ENCODE data around the gene XPO6. TPM values are rescaled to one million over a fixed set of nuclear protein-coding genes. Genes with fewer than 3 reads are reported as not detected.

XPO6 gene
- total RNA-seq, 4 donors from 2014 or later: 105 to 166 (median 141) TPM

DNA sequence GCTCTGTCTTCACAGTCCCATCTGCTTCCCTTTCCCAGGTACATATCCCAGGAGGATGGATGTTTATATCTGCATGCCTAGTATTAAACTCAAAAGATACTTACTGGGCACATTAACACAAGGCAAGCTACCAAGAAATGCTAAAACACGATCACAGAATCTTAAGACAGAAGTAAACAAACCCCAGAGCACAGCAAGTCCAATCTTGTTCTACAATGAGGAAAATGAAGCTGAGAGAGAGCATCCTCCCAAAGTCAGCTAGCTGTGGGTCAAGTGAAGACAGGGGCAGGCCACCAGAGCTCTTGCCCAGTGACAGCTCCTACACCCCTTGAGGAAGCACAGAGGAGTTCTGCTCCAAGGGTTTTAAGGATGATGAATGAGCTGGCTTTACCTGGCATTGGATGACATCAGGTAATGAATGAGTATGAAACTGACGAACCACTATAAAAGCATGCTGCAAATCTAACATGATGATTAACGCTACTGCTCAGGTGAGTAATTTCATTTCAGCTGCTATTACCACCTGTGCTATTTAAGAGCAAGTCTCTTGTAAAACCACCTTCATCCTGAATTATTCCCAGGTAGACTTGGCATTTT is 20.3 kb downstream of the XPO6 start:
- Histone ChIP-seq H3K27ac (no peak overlapping the region), H3K9me3 (no peaks in the 10 kb centered on the region), H3K27me3 (no peaks in the 10 kb centered on the region), H3K4me3 (no peak overlapping the region), H3K36me3 (peaks cover 0 to 6% (median 0%) of the 10 kb centered on the region in 3 donors), H3K4me1 (peaks cover 0 to 48% (median 17%) of the 10 kb centered on the region in 4 donors)
- DNase-seq (ENCODE audit: low spot score in 2 of 2): no peak
- WGBS, 2 donors: 90 to 91% methylated on average over 3 of the region's 3 CpGs
- TF ChIP-seq POLR2A (IDR thresholded peaks at IDR 0.05) (no peak), EP300 (IDR thresholded peaks at IDR 0.05) (no peak)
- TF ChIP-seq, protein P1, sequence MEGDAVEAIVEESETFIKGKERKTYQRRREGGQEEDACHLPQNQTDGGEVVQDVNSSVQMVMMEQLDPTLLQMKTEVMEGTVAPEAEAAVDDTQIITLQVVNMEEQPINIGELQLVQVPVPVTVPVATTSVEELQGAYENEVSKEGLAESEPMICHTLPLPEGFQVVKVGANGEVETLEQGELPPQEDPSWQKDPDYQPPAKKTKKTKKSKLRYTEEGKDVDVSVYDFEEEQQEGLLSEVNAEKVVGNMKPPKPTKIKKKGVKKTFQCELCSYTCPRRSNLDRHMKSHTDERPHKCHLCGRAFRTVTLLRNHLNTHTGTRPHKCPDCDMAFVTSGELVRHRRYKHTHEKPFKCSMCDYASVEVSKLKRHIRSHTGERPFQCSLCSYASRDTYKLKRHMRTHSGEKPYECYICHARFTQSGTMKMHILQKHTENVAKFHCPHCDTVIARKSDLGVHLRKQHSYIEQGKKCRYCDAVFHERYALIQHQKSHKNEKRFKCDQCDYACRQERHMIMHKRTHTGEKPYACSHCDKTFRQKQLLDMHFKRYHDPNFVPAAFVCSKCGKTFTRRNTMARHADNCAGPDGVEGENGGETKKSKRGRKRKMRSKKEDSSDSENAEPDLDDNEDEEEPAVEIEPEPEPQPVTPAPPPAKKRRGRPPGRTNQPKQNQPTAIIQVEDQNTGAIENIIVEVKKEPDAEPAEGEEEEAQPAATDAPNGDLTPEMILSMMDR (IDR thresholded peaks at IDR 0.05): no peak

DNA sequence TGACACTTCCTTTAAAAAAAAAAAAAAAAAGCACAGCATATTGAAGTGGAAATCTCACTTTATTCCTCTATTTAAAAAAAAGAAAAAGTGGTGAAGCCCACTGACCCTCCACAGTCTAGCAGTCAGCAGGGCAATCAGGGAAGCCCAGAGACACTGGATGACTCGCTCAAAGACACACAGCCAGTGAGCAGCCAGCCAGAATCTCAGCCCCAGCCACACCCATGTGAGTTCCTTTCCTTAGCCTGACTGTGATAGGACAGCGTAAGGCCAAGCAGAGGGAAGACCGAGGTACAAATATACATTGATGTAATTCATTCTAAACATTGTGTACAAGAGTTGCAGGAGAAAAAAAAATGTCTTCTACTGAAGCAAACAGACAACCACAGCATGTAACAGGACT is 22.5 kb downstream of the XPO6 start:
- no peak overlapping the region for H3K27ac ChIP-seq
- no peaks in the 10 kb centered on the region for H3K27me3 ChIP-seq
- no peak overlapping the region for H3K4me3 ChIP-seq
- H3K4me1 ChIP-seq: peaks cover 0 to 43% (median 14%) of the 10 kb centered on the region in 4 donors
- DNase-seq (ENCODE audit: low spot score in 2 of 2): no peak
- no peaks in the 10 kb centered on the region for H3K36me3 ChIP-seq
- WGBS, 2 donors: 59 to 70% methylated on average over 3 of the region's 3 CpGs
- no peaks in the 10 kb centered on the region for H3K9me3 ChIP-seq
- no peak for TF ChIP-seq POLR2A (IDR thresholded peaks at IDR 0.05)
- TF ChIP-seq EP300 (IDR thresholded peaks at IDR 0.05): no peak
- TF ChIP-seq, protein P1 (IDR thresholded peaks at IDR 0.05): no peak

DNA sequence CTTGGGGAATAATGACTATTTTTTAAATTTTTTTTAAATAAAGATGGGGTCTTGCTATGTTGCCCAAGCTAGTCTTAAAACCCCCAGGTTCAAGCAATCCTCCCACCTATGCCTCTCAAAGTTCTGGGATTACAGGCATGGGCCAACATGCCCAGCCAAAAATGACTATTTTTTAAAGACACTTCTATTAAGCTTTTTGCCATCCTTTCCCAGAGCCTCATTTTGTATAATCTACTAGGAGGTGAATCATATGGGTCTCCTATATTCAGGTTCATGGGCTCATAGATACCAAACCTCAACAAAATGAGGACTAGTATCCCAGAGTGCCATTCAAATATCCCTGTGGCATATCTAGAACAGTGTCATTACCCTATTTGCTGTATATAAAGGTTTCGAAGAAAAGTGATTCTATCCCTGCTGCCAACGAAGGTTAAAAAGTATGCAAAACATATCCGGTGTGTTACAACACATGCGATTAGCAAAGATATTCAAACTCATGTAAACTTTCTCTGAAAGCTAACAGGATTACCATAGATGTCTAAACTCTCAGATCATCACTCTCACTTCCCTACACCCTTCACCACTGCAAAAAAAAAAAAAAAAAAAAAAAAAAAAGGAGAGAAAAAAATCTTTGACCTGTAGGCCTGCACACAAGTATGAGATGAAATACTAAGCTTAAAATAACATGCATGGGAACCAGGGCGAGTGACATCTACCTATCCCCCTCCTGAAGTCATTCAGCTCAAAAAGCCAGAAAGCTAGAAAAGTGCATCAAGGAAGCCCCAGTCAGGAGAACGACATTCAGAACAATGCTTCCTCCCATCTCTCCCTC is 23.5 kb downstream of the XPO6 start:
- no peaks in the 10 kb centered on the region for H3K9me3 ChIP-seq
- TF ChIP-seq POLR2A (IDR thresholded peaks at IDR 0.05) (no peak), EP300 (IDR thresholded peaks at IDR 0.05) (no peak)
- TF ChIP-seq, protein P1 (IDR thresholded peaks at IDR 0.05): no peak
- 77 to 84% methylated on average over 6 of the region's 6 CpGs for WGBS, 2 donors
- peaks cover 0 to 34% (median 13%) of the 10 kb centered on the region in 4 donors for H3K4me1 ChIP-seq
- no peaks in the 10 kb centered on the region for H3K36me3 ChIP-seq
- no peak overlapping the region for H3K4me3 ChIP-seq
- no peak for DNase-seq (ENCODE audit: low spot score in 2 of 2)
- no peaks in the 10 kb centered on the region for H3K27me3 ChIP-seq
- peak overlapping the region in 2 of 4 donors; percentile 28 to 51 for H3K27ac ChIP-seq

DNA sequence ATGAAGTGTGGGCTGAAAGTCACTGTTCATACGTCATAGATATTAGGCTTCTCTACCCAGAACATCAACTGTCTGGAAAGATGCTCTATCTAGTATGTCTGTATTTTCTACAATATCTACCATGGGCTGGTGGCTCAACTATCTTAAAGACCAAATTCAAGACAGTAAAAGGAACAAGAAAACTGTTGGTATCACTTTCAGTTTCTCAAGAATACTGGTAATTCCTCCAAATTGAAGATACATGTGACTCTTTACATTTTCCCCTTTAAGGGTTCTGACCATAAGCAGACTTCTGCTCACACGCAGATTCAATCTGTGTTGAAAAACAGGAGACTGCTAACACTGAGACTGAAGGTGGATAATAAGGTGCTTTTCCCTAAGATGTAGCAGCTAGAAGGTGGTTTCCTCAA is 24.2 kb downstream of the XPO6 start:
- Histone ChIP-seq H3K36me3 (no peaks in the 10 kb centered on the region), H3K27me3 (no peaks in the 10 kb centered on the region), H3K4me1 (peaks cover 0 to 31% (median 10%) of the 10 kb centered on the region in 4 donors), H3K4me3 (no peak overlapping the region), H3K27ac (peak overlapping the region in 1 of 4 donors; percentile 51), H3K9me3 (no peaks in the 10 kb centered on the region)
- TF ChIP-seq, protein P1 (IDR thresholded peaks at IDR 0.05): no peak
- no peak for TF ChIP-seq EP300 (IDR thresholded peaks at IDR 0.05)
- TF ChIP-seq POLR2A (IDR thresholded peaks at IDR 0.05): no peak
- DNase-seq (ENCODE audit: low spot score in 2 of 2): no peak
- 68% methylated on average over 2 of the region's 2 CpGs for WGBS, 2 donors

DNA sequence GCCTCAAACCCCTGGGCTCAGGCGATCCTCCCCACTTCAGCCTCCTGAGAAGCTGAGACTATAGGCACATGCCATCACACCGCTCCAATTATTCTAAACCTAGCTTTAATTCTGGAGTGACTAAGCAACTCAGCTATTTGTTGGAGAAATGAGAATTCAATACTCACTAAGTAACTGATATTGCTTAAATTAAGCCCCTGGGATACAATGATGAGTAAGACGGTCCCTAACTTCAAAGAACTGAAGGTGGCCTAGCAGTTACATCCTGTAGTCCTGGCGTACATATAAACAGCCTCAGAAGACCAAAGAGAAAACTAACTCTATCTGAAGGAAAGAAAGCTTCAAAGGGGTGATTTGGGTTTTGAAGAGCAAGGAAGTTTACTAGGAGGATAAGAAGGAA is 25.0 kb downstream of the XPO6 start:
- H3K4me3 ChIP-seq: no peak overlapping the region
- H3K4me1 ChIP-seq: peaks cover 0 to 35% (median 16%) of the 10 kb centered on the region in 4 donors
- DNase-seq (ENCODE audit: low spot score in 2 of 2): no peak
- H3K36me3 ChIP-seq: no peaks in the 10 kb centered on the region
- WGBS, 2 donors: 92 to 94% methylated on average over 4 of the region's 4 CpGs
- H3K9me3 ChIP-seq: no peaks in the 10 kb centered on the region
- no peak for TF ChIP-seq POLR2A (IDR thresholded peaks at IDR 0.05)
- H3K27me3 ChIP-seq: no peaks in the 10 kb centered on the region
- H3K27ac ChIP-seq: peak overlapping the region in 1 of 4 donors; percentile 43

Data from tibial nerve (tissue), 4 donors.